ENCODE results near the gene GET4.

GRCh38 chr7:859359-860030, 16.9 kb upstream of the GET4 start:
- no peak for TF ChIP-seq CTCF (IDR thresholded peaks at IDR 0.05; ENCODE audit: low read length)
- TF ChIP-seq EZH2phosphoT487 (IDR thresholded peaks at IDR 0.05; ENCODE audit: low read length): no peak
- TF ChIP-seq EZH2 (optimal IDR thresholded peaks at IDR 0.05; ENCODE audit: low read depth, low read length): no peak
